HG03469 (cell line): ENCODE data around the gene RAET1L.
"Not testable (repeated sequence)": the region's sequence is repeated elsewhere in the genome, so short reads cannot be mapped to it uniquely, and the experiment has no call there.

Experiments
- ATAC-seq: cut with Tn5 transposase; IDR thresholded peaks from one replicate; pipeline ENCODE4 v1.9.1; 2021; ENCODE audit warnings: mild to moderate bottlenecking, moderate library complexity, moderate number of reproducible peaks; ENCODE audit not compliant: unreplicated experiment

RAET1L gene

GRCh38 chr6:149999636-150000035 lies 25.7 kb downstream of the RAET1L start:
- no peak for ATAC-seq

- ATAC-seq = no peak
Measured at GRCh38 chr6:149995971-149996370, 29.4 kb downstream of the RAET1L start.

DNA sequence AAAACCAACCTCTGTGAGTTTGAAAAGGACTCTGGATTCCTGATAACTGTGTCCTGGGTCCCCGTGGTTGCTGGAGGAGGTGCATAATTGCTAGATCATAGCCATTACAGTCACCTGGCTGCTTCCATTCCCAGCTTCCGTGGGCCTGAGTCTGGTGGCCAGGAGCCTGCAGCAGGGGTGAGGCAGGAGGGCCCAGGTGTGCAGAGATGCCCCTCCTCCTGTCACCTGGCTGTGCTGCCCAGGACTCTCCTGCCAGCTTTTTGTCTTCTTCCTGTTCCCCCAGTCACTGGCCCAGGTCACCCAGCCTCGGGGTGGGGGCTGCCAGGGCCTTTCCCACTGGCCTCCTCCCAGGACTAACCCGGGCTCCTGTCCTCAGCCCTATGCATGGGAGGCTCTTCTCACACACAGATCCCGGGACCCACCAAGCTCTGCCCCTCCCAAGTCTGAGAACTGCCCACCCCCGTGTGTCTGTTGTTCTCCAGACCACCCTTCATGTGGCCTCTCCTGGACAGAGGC lies 30.0 kb downstream of the RAET1L start:
- no peak for ATAC-seq

GRCh38 chr6:149991838-149992237 lies 33.5 kb downstream of the RAET1L start:
- ATAC-seq = no peak

DNA sequence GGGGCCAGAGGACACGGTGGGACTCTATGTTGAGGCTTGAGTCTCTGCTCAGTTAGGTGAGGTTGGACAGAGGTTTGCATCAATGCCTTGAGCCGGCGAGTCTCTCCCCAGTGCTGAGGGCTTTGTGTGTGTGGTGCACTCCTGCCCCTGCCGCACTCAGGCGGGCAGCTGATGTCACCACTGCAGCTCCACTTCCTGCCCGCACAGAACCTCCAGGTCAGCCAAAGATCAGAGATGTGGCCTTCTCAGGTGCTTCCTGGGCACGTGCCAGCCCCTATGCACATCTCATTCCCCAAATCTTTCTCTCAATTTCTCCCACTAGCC lies 33.9 kb downstream of the RAET1L start:
- not testable (repeated sequence) for ATAC-seq

DNA sequence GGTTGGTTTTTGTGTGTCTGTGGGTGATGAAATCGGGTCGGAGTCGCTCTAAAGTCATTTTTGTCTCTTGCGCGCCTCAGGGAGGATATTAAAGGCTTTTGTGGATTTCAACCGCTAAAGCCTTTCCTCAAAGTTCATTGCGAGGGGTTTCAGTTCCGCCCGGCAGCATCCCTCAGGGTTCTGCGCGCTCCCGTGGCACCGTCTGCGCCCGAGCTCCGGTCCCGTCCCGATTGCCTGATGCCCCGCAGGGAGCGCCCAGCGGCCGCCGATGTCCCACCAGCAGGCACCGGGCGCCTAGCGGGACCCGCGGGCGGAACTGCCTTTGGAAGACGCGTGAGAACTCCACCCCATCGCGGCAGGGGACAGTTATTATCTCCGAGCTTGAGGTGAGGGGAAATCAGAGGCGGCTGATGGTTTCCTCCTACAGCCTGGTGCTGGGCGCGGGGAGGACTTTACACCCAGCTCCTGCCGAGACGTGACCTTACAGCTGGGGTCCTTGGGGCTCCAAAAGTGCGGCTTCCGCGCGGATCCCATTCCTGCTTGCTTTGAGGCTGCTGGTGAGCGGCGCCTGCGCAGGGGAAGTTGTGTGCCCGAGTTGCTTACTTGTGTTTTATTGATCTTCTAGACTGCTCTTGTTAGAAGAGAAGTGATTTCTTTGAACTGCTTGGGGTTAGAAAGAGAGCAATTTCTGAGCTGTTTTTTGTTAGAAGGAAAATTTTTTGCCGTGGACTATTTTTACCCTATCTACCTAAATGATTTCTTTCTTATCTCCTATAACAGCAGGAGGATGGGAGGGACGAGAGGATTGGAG lies 34.5 kb downstream of the RAET1L start:
- no peak for ATAC-seq

DNA sequence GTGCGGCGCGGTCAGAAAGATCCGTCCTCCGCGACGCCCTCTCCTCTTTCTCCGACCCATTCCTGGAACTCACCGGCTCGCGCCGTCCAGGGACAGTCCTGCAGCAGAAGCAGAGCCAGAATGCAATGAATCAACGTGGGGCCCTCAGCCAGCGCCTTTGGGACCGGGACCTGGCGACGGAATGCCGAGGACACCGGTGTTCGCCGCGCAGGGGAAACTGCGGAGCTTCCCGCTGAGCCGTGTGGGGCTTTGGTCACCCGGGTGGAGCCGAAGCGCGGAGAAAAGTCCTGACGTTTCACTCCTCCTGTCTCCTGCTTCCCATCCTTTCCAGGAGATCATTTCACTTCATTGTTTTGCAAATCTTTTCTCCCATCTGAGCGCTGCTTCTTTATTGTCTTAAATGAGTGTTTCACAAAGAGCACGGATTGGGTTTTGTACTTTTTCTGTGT lies 35.1 kb downstream of the RAET1L start:
- no peak for ATAC-seq

DNA sequence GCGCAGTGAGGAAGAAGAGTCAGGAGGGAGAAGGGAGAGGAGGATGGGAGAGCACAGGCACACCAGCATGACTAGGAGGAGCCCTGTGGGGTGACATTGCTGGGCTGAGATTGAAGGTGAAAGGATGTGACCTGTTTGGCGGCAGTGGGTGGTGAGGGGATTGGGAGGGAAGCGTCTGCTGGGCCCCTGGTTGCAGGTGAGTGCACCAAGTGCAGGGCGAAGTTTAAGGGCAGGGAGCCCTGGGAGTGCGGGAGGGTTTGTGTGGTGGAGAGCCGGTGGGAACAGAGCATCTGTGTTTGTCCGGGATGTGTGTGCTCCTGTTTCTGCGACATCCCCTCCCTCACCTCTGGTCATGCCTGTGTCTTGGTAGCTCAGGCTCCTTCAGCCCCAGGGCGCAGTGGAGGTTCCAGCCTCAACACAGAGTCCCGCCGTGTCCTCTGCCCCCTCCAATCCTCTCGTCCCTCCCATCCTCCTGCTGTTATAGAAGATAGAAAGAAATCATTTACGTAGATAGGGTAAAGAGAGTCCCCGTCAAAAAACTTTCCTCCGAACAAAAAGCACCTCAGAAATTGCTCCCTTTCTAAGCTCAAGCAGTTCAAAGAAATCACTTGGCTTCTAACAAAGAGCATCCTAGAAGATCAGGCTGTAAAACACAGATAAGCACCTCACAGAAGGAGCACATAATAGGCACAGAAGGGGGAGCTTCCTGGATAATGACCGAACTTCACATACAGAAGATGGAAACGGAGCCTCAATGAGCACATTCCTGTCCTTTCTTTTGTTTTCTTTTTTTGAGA lies 36.6 kb downstream of the RAET1L start:
- ATAC-seq = no peak

DNA sequence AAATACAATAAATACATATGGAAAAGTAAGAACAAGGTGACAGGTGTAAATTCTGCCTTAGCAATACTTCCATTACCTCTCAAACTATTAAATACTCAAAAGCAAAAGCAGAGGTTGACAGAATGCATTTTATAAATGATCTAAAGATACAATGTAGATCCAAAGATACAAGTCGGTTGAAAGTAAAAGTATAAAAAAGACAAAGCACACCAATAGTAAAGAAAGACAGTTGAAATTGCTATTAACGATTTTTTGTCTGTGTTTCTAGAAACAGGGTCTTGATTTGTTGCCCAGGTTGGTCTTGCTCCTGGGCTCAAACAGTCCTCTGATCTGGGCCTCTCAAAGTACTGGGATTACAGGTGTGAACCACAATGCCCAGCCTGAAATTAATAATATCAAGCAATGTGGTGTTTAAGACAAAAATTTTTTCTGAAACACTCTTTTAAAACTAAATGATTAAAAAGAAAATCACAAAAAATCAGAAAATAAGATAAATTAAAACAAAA lies 37.7 kb downstream of the RAET1L start:
- no peak for ATAC-seq

GRCh38 chr6:149985481-149985937 lies 39.8 kb downstream of the RAET1L start:
- no peak for ATAC-seq

- no peak for ATAC-seq
Measured at GRCh38 chr6:149984773-149985172, 40.6 kb downstream of the RAET1L start.

- no peak for ATAC-seq
Measured at GRCh38 chr6:149983145-149983544, 42.2 kb downstream of the RAET1L start.

GRCh38 chr6:149979293-149979692 lies 46.0 kb downstream of the RAET1L start:
- ATAC-seq = no peak

DNA sequence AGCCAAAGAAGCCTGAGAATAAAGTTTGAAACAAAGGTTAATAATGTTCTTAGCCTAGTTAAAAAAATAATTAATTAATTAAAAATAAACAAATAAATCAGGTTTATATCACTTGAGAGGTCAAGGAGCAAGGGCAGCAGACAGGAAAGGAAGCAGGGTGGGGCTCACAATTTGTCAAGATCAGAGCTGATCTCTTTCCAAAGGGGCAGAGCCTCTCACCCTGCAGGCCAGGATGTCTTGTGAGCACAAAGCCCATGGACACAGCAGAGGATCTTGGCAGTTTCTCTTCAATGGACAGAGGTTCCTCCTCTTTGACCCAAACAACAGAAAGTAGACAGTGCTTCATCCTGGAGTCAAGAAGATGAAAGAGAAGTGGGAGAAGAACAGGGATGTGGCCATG lies 46.7 kb downstream of the RAET1L start:
- ATAC-seq = no peak

- ATAC-seq = no peak
Measured at GRCh38 chr6:149977221-149977620, 48.1 kb downstream of the RAET1L start.

GRCh38 chr6:149975400-149975799 lies 49.9 kb downstream of the RAET1L start:
- no peak for ATAC-seq

DNA sequence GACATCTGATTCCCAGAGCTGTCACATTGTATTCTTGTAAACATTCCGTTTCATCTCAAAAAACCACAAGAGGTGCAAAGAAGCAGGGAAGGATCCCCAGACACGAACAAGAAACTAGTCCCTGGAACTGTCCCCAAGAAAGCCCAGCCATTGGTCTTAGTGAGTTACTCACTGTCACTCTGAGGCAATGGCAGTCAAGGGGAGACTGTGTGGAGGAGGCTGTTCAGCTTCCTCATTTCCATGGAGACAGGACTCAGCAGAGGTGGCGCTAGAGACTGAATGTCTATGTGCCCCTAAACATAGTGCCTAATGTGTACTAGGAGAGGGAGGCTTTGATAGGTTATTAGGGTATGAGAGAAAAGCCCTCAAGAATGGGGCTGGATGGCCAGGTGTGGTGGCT lies 50.5 kb downstream of the RAET1L start:
- no peak for ATAC-seq

DNA sequence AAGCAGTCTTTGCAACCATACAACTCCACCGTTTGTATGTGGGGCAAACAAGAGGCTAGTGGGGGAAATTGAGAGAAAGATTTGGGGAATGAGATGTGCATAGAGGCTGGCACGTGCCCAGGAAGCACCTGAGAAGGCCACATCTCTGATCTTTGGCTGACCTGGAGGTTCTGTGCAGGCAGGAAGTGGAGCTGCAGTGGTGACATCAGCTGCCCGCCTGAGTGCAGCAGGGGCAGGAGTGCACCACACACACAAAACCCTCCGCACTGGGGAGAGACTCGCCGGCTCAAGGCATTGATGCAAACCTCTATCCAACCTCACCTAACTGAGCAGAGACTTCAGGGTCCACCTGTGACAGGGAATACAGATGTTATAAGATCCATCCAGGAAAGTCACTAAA lies 50.9 kb downstream of the RAET1L start:
- not testable (repeated sequence) for ATAC-seq

GRCh38 chr6:149969635-149970034 lies 55.7 kb downstream of the RAET1L start:
- ATAC-seq = no peak

DNA sequence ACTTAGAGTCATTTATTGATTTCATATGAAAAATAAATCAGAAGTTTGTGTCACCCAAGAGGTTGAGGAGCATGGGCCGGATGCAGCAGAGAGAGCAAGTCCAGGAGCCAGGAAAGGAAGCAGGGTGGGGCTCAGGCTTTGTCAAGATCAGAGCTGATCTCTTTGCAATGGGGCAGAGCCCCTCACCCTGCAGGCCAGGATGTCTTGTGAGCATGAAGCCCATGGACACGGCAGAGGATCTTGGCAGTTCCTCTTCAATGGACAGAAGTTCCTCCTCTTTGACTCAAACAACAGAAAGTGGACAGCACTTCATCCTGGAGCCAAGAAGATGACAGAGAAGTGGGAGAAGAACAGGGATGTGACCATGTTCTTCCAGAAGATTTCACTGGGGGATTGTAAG lies 56.4 kb downstream of the RAET1L start:
- not testable (repeated sequence) for ATAC-seq
